IPS-NIHi11 (cell line): ENCODE results near the gene HEPHL1.

Experiments used
- DNase-seq: peaks from one replicate; pipeline ENCODE4 v3.0.0; 2012; ENCODE audit warnings: mixed read lengths, low spot score

HEPHL1 gene

GRCh38 chr11:94131047-94131717 lies 110.0 kb downstream of the HEPHL1 start:
- DNase-seq, result no peak

DNA sequence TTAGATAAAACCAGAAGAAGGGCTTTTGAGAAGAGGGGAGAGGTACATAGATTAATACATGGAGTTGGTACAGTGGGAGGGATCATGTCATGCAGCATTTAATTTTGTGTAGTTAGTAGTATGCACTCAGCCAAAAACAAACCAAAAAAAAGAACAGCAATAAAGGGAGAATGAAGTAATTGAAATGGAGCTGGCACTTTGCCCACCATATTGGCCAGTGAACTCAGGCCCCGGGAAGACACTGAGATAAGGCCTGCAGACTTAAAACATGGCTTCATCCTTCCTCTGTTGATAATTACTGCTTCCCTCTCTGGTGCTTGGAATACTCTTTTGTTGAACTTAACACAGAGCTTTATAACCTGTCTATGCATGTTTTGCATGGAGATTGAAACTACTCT lies 110.6 kb downstream of the HEPHL1 start:
- DNase-seq, result no peak

GRCh38 chr11:94132152-94132558 lies 111.0 kb downstream of the HEPHL1 start:
- DNase-seq, result no peak

- no peak for DNase-seq
Measured at GRCh38 chr11:94132823-94133408, 111.8 kb downstream of the HEPHL1 start.

GRCh38 chr11:94133752-94134151 lies 112.6 kb downstream of the HEPHL1 start:
- DNase-seq, result no peak

GRCh38 chr11:94134651-94135512 lies 113.7 kb downstream of the HEPHL1 start:
- no peak for DNase-seq

DNA sequence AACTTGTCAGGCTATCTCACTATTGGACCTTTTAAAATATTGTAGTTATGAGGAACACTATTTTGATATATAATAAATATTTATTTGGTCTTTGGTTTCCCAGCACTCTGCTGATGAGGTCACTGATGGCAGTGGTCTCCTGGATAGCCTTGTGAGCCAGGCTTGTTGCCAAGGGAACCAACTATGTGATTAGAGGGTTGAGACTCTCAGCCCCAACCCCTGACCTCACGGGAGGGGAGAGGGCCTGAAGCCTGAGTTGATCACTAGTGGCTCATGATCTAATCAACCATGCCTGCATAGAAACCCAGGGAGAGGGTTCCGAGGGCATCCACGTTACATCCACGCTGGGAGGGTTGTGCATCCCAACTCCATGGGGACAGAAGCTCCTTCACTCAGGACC lies 118.3 kb downstream of the HEPHL1 start:
- DNase-seq, result no peak

DNA sequence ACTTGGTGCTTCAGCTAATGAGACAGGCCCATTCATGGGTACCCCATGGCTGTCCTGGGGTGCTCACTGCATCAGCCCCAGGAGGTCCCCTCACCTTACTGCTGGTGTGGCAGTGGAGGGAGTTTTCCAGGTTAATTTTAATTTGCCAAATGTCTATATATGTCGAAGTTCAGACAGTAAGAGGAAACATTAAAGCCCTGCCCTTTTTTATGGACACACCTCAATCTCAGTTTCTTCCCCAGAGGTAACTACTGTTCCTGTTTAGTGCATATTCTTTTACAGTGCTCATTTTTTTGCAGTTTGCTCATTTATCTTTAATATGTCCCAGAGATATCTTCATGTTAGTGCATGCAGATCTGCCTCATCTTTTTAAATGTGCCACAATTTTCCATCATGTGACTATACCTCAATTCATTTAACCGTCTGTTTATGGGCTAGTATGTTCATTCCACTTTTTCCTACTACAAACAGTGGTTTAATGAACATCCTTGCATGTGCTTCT lies 119.1 kb downstream of the HEPHL1 start:
- no peak for DNase-seq

DNA sequence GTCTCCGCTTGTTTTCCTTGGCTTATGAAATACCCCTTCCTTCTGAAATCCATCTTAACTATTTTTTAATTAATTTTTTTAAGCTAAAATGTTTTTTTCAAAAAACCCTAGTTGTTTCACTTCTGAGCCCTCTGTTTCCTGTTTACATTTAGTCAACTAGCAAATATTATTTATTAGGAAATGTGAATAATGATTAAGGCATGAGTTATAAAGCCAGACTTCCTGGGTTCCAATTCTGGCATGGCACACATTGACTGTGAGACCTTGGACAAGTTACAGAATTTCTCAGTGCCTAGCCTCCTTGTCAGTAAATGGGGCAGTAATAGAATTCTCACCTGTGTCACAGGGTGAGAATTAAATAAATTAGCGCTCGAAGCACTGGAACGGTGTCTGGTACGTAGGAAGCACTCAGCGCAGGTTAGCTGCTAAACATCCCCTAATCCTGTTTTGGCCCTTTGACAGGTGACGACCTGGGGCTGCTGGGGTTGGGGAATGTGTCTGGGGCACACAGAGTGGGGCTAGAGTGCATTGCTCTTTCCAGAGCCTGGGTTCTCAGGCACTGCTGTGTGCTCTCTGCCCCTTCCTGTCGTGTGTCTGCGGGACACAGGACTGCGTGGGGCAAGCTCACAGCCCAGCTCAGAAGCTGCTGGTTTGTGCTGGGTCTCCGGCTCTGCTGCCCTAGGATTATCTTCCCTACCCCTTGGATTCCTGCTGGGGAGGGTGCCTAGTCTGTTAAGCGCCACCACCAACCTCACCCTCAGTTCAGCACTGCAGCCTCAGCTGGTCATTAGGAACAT lies 120.6 kb downstream of the HEPHL1 start:
- no peak for DNase-seq

GRCh38 chr11:94142308-94143281 lies 121.4 kb downstream of the HEPHL1 start:
- DNase-seq, result no peak

DNA sequence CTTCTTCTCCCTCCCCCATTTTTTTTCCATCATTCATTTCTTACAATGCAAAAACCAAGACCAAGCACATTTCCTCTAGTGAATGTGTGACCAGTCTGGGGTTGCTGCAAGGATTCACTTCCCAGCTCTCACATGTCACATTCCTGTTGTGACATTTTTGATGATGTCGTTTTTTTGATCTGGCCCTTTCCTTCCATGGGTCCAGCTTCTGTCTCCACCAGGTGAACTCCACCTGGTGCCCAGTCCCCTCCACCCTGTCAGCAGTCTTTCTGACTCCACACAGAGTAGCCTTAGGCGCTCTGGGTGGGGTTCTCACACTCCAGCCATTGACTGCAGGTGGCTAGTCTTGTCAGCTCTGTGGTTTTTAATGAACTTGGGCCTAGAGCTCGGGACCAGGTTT lies 123.1 kb downstream of the HEPHL1 start:
- no peak for DNase-seq

DNA sequence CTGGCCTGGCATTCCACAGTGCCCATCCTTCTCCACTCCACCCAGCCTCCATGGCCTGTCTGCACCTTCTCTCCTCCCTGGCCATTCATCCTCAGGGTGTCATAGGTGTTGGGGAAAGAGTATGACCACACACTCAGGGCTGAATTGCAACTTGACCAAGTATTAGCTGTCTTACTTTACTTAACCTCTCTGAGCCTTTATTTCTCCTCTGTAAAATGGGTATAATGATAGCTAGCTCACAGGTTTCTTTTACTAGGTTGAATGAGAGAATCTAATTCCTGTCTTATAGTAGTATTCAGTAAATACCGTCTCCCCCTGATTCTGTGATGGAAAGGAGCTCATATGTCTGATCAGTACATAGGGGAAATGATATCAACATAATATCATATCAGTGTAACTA lies 123.5 kb downstream of the HEPHL1 start:
- no peak for DNase-seq

DNA sequence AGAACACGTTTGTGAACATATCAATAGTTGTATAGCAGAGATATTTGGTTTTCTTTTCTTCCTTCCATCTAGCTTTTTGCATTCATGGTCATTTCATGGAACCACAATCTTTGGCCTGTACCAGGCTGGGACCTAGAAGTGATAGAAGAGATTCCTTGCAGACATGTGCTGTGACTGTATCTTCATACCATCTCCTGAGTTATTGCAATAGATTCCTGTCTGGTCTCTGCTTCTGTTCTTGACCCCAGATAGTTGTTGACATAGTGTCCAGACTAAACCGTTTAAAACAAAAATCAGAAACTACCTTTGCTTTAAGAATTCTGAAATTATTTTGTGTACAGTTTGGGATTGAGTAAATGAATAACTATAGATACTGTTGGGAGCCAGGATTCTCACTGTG lies 124.3 kb downstream of the HEPHL1 start:
- no peak for DNase-seq

DNA sequence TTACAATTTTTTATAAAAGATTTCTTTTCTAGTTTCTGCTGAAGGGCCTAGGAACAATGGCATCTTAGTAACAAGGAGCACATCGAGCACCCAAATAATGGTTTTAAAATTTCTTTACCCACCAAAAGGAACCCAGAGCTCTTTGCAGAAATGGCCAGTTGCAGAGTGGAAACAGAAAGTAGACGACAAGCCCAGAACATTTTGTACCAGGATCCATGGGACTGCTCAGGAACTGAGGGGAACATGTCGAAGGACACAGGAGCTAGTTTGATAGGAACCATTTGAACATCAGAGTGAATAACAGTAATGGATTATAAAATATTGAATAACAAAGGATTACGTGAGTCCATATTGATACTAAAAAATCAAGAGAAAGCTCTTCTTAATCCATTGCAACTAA lies 124.8 kb downstream of the HEPHL1 start:
- DNase-seq, result no peak

GRCh38 chr11:94147433-94147845 lies 126.3 kb downstream of the HEPHL1 start:
- no peak for DNase-seq

GRCh38 chr11:94148189-94148588 lies 127.0 kb downstream of the HEPHL1 start:
- no peak for DNase-seq

- DNase-seq, result no peak
Measured at GRCh38 chr11:94149431-94150017, 128.4 kb downstream of the HEPHL1 start.

DNA sequence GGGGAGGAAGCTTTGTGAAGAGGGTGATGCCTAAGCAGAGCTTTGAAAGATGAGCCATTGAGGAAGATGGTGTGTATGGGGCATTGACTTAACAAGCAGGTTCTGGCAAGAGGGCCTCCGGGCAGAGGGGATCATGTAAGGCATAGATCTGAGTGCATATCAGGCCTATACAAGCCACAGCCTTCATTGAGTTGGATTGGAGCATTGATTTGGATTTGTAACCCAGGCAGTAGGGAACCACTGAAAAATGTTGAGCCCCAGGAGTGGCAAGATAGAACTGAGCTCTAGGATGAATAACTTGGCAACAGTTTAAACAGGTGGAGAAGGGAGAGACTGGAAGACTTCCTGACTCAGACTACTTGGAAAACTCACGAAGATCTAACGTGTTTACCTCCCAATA lies 128.9 kb downstream of the HEPHL1 start:
- DNase-seq, result no peak

DNA sequence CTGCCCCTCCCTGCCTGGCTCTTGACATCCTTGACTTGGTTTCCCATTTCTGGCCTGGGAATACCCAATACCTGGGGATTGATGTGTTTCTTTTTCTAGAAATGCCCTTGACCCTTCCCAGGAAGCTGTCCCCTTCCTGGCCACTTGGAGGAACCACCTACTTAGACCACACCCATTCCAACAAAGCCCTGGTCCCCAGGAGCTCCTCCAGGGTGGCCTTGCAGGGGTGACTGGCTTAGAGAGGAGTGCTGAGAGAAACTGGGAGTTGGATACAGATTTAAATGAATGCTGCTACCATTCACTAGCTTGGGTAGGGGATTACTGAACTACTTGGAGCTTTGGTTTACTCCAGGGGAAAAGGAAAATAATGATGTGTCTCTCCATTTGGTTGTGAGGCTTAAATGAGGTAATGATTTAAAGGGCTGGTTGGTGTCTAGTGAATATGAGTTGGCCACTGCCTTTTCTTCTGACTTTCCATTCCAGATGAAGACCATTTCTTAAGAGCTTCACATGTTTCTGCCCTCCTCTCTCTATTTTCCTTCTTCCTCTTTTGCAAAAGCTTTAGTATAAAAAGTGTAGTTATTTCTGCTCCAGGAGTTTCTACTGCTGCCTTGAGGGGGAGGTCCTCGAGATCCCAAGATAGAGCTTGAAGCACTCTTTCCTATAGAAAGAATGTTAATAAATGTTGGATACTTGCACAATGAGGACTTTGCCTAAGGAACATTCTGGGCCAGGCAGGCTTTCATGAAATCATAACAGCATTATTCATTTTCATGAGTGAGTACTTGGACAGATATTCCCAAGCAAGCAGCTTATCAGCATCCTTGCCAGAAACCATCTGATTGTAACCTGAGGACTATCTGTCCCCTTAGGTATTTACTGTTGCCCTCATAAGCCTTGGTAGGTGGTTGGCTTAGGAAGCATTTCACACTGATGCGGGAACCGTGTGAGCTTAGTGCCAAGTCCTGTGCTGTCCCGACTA lies 129.8 kb downstream of the HEPHL1 start:
- DNase-seq, result no peak
